Activated naive CD8-positive, alpha-beta T cell treated with anti-CD3 and anti-CD28 coated beads, Interleukin-2, amount 10 ng/mL, durations not matched to agents 7 days and 5 days (primary cell): ENCODE measurements around the gene NR4A2. TPM values are rescaled to one million over a fixed set of nuclear protein-coding genes. Genes with fewer than 3 reads are reported as not detected.
"Not testable (repeated sequence)": the region's sequence is repeated elsewhere in the genome, so short reads cannot be mapped to it uniquely, and the experiment has no call there.

Experiments
- ATAC-seq: fragments of 150-1000 bp; cut with Tn5 transposase; one replicate; pipeline ENCODE4 v1.10.0; 2021; ENCODE audit warnings: low read depth, moderate library complexity
- POLR2A ChIA-PET: fragments of 350-600 bp; sonication (Branson Sonifier 250); formaldehyde crosslinking; loops from one replicate; lab custom pipeline; 2021; ENCODE audit warnings: antibody characterized with exemption; lab: Charles Lee
- DNase-seq: peaks from one replicate; pipeline ENCODE4 v3.0.0; 2021
- H3K27ac Mint-ChIP-seq: one replicate; pipeline ENCODE4 v1.8.0; 2022; ENCODE audit warnings: mild to moderate bottlenecking, mixed read lengths
- H3K27me3 Mint-ChIP-seq: one replicate; pipeline ENCODE4 v1.8.0; 2022; ENCODE audit warnings: mild to moderate bottlenecking, moderate library complexity, mixed read lengths
- H3K36me3 Mint-ChIP-seq: one replicate; pipeline ENCODE4 v1.8.0; 2021; ENCODE audit warnings: mild to moderate bottlenecking, mixed read lengths
- H3K4me1 Mint-ChIP-seq: one replicate; pipeline ENCODE4 v1.8.0; 2021; ENCODE audit warnings: mixed read lengths
- H3K4me3 Mint-ChIP-seq: one replicate; pipeline ENCODE4 v1.8.0; 2022; ENCODE audit warnings: mild to moderate bottlenecking, moderate library complexity, mixed read lengths
- H3K9me3 Mint-ChIP-seq: one replicate; pipeline ENCODE4 v1.8.0; 2021; ENCODE audit warnings: mixed read lengths
- total RNA-seq, 2 experiments: library from RNA; stranded (reverse); gene quantifications; one replicate each; pipeline ENCODE4 v1.2.3, GENCODE V29; 2021

Gene NR4A2
- total RNA-seq, 2 experiments from 2014 or later: 3.0 to 3.2 TPM

DNA sequence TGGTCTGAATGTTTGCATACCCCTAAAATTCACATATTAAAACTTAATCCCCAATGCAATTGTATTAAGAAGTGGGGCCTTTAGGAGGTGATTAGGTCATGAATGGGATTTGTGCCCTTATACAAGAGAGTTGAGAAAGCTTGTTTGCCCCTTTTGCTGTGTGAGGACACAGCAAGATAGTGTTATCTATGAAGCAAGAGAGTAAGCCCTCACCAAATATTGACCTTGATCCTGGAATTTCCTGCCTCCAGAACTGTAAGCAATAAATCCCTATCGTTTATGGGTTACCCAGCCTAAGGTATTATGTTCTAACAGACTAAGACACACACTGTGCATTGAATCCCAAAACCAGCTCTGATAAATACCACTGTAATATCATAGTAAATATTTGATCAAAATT, 32.2 kb downstream of the NR4A2 start:
- POLR2A ChIA-PET: no interaction called here
- Mint-ChIP-seq H3K36me3 (no peaks in the 10 kb centered on the region), H3K27me3 (peaks cover 5% of the 10 kb centered on the region), H3K4me3 (no peak overlapping the region), H3K9me3 (peaks cover 4% of the 10 kb centered on the region), H3K27ac (no peak overlapping the region), H3K4me1 (no peaks in the 10 kb centered on the region)
- ATAC-seq (no peak), DNase-seq (no peak)

DNA sequence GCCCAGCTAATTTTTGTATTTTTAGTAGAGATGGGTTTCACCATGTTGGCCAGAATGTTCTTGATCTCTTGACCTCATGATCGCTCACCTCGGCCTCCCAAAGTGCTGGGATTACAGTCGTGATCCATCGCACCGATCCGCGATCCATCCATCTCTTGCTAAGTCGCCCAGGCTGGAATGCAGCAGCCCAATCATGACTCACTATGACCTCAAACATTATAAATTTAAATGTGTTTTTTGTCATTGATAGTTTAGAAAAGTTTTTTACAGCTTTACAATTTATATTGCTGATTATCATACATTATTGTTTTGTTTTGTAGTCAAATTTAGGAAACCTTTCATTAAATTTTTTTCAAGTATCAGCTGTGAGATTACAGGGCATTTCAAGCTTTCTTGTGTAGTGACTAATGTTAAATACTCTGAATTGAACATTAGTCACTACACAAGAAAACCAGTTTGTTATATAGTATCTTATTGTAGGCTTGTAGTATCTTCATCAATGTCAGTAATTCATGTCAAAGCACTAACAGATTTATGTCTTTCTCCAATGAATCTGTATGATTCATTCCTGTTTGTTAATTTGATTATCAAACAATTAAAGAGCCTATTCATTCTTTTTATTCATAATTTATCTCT, 37.5 kb downstream of the NR4A2 start:
- DNase-seq: no peak
- H3K4me1 Mint-ChIP-seq: no peaks in the 10 kb centered on the region
- no peak overlapping the region for H3K27ac Mint-ChIP-seq
- H3K9me3 Mint-ChIP-seq: peaks cover 4% of the 10 kb centered on the region
- H3K36me3 Mint-ChIP-seq: no peaks in the 10 kb centered on the region
- no peak overlapping the region for H3K4me3 Mint-ChIP-seq
- ATAC-seq: no peak
- POLR2A ChIA-PET: no interaction called here
- peaks cover 11% of the 10 kb centered on the region for H3K27me3 Mint-ChIP-seq

DNA sequence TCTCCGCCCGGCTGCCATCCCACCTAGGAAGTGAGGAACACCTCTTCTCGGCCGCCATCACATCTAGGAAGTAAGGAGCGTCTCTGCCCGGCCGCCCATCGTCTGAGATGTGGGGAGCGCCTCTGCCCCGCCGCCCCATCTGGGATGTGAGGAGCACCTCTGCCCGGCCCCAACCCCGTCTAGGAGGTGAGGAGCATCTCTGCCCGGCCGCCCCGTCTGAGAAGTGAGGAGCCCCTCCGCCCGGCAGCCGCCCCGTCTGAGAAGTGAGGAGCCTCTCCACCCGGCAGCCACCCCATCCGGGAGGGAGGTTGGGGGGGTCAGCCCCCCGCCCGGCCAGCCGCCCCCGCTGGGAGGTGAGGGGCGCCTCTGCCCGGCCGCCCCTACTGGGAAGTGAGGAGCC, 39.1 kb downstream of the NR4A2 start:
- H3K9me3 Mint-ChIP-seq, H3K27ac Mint-ChIP-seq, DNase-seq, H3K36me3 Mint-ChIP-seq, ATAC-seq, H3K4me3 Mint-ChIP-seq, H3K4me1 Mint-ChIP-seq, POLR2A ChIA-PET: not testable (repeated sequence)
- H3K27me3 Mint-ChIP-seq: peaks cover 19% of the 10 kb centered on the region

DNA sequence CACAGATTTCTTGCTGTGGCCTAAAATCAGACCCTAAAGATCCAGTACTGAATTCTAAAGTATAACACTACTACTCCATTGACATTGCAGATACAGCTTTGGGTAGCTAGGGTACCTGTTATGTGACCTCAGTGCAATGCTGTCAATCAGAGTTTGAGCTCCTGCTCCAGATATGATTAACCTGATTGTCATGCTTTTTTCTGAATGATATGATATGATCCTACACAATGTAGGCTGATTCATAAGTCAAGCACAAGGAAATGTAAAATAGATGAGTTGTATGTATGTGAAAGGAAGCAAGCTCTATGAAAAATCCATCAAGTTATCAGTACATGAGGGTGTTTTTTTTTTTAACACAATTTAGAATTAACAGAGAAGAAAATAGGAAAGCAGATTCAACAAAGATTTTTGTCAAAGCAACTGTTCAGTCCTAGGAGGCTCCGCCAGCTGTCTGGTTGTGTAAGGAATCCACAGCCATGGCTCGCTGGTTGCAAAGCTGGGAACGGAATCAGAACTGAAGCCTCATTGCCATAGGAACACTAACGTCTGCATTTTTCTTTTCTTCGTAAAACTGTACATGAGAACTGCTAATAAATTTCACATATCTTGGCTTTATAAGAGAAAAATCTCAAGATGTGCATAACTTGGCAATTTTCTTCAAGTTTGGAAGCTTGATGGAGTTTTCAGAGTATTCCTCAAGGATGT, 52.9 kb downstream of the NR4A2 start:
- H3K4me3 Mint-ChIP-seq: no peak overlapping the region
- ATAC-seq: no peak
- peaks cover 14% of the 10 kb centered on the region for H3K27me3 Mint-ChIP-seq
- no peak overlapping the region for H3K27ac Mint-ChIP-seq
- POLR2A ChIA-PET: no interaction called here
- no peaks in the 10 kb centered on the region for H3K36me3 Mint-ChIP-seq
- H3K9me3 Mint-ChIP-seq: no peaks in the 10 kb centered on the region
- no peak for DNase-seq
- no peaks in the 10 kb centered on the region for H3K4me1 Mint-ChIP-seq

Other genes starting within 250 kb of the NR4A2 start
- 10 to 100 TPM; 16.8 to 19.8 TPM for gene GPD2, start 103.7 kb upstream of the NR4A2 start, total RNA-seq